M059J (cell line): ENCODE results near the gene HLA-DQA1. TPM values are rescaled to one million over a fixed set of nuclear protein-coding genes. Genes with fewer than 3 reads are reported as not detected.
"Not testable (repeated sequence)": the region's sequence is repeated elsewhere in the genome, so short reads cannot be mapped to it uniquely, and the experiment has no call there.

Experiments used
- DNase-seq: peaks from one replicate; pipeline ENCODE4 v3.0.0-alpha.2; 2012; ENCODE audit warnings: low read depth
- total RNA-seq: library from RNA; depleted of rRNA; stranded (reverse); fragments of >200 nt; shearing (Covaris generic); gene quantifications from 2 replicates; pipeline ENCODE4 v1.2.3, GENCODE V29; 2014

The HLA-DQA1 gene
- total RNA-seq, 1 experiment from 2014 or later, result not detected

DNA sequence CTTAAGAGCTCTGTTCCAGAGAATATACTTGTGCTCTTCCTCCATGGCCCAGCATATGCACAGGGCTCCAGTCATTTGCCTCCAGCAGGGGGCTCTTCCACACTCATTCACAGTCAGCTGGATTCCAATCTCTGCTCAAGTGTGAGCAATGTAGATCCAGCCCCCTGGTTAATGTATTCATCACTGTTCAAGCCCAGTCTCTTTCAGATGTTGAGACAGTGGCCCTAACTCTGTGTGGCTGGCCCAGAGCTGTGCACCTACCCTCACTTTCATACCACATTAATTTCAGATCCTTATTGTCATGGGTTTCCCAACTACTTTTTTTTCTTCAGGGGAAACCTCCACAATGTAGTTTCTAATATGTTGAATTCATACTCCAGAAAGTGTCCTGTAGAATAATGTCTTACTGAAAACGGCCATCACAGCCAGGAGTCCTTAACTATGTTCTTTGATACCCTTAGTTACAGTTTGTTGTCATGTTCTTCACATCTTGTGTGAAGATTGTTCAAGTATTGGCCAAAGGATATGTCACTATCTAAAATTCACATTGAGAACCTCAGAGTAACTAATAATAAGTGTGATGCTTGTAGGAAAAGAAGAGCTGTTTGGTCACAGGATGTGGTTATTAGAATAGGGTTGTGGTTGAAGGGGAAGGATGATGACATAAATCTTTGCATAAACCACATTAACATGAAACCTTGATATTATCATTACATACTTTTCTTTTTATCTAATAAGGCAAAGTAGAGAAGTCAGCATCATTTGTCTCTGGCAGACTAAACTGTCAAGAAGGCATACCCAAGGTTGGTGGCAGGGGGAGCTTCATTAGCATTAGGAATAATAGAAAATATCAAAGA, 14.4 kb upstream of the HLA-DQA1 start:
- DNase-seq, result peak; percentile 44

DNA sequence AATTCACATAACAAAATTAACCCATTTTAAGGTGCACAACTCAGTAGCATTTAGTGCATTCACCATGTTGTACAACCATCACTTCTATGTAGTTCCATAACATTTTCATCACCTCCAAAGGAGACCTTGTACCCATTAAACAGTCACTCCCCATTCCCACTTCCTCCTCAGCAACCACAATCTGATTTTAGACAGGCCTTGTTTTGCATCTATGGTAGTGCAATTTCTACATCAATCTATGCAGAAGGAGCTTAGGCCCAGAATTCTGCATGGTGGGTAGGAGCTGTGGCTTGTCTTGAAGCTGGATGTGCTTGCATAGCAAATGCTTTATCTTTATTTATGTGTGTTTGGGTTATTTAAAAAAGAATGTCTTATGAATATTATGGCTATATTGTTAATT, 13.5 kb upstream of the HLA-DQA1 start:
- no peak for DNase-seq

DNA sequence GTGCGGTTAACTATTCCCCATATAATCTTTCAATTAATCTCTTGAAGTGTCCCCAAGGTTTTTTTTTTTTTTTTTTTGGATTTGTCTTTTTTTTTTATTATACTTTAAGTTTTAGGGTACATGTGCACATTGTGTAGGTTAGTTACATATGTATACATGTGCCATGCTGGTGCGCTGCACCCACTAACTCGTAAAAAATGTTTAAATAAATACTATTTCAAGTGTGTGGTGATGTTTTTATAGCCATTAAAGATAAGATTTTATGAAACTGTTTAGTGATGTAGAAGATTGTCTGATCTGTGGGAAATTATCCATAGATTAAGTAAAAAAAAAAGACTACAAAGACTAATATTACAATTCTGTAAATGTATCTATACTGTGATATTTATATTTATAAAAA, 12.6 kb upstream of the HLA-DQA1 start:
- DNase-seq, result no peak

DNA sequence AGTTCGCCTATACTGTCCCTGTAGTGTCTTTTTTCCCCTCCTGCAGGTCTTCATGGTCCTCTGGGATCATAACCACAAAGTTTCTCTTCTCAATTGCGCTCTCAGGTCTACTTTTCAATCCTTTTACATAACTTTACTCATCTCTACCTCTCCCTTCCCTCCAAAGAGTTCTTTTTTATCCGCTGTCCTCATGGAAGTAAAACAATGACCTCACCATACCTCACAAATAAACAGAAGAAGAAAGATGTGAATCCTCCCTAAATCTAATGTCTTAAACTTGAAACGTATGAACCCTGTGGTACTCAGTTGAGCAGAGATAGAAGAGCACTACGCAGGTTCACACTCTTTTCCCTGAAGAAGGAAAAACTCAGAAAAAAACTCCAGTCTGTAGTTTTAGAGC, 12.1 kb upstream of the HLA-DQA1 start:
- no peak for DNase-seq

DNA sequence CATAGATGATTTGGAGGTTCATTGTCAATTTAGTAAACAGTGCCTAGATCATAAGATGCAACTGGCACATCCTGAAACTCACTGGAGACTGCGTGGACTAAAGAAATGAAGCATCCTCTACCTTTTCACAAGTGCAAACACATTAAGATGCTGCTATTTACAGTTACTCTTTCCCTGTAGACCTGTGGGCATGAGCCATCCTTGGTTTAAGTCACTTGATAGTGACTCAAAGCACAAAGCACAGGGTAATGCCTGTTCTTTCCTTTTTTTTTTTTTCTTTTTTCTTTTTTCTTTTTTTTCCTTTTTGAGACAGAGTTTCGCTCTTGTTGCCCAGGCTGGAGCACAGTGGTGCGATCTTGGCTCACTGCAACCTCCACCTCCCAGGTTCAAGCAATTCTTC, 10.0 kb upstream of the HLA-DQA1 start:
- DNase-seq, result no peak

DNA sequence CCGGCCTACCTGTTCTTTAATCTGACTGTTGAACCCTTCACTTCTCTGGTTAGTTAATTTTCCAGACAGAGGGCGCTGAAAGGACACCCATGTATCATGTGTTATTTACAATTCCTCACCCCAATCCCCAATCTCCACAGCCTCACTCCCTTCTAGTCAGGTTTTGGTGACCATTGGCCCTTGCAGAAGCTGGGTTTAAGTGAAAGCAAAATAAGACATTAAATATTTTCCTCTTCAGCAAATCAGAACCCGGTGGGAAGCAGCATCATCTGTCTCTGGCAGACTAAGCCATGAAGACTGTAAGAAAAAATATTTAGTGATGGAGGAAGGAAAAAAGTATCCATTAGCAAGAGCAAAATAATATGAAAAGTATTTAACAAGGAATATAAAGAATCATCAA, 9.4 kb upstream of the HLA-DQA1 start:
- DNase-seq, result peak; percentile 17

DNA sequence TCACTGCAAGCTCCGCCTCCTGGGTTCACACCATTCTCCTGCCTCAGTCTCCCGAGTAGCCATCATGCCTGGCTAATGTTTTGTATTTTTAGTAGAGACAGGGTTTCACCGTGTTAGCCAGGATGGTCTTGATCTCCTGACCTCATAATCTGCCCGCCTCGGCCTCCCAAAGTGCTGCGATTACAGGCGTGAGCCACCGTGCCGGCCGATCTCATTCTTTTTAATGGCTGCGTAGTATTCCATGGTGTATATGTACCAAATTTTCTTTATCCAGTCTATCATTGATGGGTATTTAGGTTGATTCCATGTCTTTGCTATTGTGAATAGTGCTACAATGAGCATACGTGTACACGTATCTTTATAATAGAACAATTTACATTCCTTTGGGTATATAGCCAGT, 7.4 kb upstream of the HLA-DQA1 start:
- DNase-seq, result not testable (repeated sequence)

DNA sequence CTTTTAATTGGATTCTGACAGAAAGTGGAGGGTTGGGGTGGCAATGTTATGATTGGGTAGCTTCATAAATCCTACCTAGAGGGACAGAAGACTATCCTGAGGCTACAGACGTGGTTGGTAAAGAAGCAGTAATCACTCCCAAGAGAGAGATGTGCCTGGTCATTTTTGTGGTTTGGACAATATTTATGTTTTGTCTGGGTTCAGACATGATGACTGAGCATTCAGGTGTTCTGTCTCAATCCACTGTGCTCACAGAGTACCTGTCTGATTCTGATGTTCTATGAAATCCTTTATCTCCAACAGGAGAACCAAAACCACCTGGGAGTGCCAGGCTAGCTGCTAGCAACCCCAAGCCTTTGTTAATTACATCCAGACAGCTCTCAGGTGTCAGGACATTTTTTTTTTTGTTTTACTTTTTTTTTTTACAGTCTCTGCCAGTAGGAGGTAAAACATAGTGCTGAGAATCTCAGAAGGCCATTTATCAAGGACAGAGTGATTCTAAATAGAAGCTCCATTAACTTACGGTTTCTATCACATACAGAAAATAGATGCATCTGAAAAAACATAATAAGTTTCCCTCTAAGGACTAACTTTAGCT, 1.6 kb upstream of the HLA-DQA1 start:
- DNase-seq, result no peak

DNA sequence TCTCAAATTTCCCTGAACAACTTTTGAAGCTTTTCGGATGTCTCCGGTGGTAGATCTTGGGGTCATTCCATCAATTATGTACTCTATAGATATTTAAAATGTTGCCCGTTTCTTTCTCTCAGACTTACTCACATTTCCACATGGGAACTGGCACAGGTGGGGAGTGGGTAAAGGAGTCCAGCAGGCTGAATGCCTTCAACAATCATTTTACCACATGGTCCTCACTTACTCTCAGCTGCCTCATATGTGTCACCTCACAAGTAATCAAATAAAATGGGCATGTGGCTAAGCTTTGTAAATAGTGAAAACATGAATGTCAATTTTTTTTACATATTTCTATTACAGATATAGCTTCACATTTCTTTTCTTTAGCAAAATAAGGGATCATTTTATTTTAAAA, 677 bp downstream of the HLA-DQA1 start:
- DNase-seq, result no peak

DNA sequence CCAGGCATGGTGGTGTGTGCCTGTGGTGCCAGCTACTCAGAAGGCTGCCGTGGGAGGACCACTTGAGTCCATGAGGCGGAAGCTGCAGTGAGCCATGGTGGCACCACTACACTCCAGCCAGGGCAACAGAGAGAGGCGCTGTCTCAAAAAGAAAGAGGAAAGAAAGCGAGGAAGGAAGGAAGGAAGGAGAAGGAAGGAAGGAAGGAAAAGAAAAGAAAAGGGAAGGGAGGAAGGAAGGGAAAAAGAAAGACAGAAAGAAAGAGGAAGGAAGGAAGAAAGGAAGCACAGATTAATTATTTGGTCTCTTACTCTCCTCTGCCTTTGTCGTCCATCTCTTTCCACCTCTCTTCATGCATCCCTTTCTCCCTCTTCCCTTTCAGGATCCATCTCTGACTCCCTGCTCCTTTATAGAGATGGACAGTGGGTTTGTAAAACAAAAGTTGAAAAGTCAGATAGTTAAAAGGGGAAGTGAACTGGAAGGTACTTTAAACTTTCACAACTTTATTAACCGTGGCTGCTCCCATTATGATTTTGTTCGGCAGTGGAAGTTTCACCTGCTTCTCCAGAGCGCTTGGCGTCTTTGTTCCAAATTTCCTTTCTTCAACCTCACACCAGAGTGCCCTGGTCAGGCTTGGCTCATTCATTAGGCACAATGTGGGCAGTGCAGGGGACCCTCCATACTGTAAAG, 1.5 kb downstream of the HLA-DQA1 start:
- DNase-seq, result no peak

DNA sequence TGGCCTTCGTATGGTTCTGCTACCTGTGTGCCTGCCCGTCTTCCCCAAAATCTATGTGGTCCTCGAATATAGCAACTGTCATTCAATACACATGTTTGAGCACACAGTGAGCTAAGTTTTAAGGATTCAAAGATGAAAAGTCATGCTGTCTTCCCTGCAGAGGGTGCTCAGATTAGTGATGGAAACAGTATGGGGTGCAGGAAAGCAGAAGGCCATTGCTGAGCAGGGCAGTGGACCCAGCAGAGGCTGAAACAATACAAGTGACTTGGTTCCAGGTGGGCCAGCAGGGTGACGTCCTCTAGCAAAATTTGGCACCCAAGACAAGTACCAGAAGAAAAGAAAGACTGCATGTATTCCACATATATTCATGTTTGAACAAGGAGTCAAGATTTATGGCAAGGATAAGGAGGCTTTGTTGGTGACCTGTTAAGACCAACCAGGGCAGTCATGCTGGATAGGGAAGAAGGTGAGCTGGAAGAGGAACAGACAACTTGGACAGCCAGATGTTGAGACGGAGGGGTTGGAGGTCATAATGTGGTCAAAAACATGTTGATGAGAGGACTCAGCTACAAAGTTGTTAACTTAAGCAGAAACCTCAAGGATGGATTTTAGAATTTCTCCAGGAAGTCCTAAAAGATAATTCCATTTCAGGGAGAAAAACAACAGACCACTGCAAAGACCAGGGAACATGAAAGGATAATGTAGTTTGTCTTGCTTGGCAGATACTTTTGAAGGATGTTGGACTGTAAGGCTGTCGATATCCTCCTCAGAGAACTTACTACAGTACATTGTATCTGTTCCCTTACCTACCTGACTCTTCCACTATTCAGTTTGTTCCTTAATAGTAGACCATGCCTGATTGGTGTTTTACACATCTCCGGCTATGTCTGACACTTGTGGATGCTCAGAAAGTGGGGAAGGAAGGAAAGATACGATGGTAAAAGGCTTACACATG, 2.5 kb downstream of the HLA-DQA1 start:
- DNase-seq, result no peak

DNA sequence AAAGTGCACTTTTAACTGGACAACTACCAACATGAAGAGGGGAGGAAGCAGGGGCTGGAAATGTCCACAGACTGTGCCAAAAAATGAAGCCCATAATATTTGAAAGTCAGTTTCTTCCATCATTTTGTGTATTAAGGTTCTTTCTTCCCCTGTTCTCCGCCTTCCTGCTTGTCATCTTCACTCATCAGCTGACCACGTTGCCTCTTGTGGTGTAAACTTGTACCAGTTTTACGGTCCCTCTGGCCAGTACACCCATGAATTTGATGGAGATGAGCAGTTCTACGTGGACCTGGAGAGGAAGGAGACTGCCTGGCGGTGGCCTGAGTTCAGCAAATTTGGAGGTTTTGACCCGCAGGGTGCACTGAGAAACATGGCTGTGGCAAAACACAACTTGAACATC, 3.9 kb downstream of the HLA-DQA1 start:
- DNase-seq, result no peak

DNA sequence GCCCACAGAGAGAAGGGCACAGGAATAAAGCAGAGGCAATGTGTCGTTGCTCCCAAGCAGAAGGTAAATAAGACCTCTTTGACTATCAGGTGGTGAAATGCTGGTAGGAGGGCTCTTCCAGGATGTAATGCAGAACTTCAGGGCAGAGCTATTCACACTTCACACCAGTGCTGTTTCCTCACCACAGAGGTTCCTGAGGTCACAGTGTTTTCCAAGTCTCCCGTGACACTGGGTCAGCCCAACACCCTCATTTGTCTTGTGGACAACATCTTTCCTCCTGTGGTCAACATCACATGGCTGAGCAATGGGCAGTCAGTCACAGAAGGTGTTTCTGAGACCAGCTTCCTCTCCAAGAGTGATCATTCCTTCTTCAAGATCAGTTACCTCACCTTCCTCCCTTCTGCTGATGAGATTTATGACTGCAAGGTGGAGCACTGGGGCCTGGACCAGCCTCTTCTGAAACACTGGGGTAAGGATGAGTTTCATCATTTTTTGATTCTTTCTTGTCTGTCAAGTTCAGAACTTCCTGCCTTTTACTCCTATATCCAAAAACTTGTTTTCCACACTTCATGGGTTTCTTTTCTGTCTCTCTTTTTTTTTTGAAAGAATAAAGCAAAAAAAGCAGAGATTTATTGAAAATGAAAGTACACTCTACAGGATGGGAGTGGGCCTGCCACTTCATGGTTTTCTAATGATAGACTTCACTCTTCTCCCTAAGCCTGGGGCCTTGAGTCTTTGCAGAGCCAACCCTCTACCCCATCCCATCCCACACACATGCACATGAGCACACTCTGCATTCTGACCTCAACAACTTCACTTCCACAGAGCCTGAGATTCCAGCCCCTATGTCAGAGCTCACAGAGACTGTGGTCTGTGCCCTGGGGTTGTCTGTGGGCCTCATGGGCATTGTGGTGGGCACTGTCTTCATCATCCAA, 4.8 kb downstream of the HLA-DQA1 start:
- DNase-seq, result not testable (repeated sequence)

DNA sequence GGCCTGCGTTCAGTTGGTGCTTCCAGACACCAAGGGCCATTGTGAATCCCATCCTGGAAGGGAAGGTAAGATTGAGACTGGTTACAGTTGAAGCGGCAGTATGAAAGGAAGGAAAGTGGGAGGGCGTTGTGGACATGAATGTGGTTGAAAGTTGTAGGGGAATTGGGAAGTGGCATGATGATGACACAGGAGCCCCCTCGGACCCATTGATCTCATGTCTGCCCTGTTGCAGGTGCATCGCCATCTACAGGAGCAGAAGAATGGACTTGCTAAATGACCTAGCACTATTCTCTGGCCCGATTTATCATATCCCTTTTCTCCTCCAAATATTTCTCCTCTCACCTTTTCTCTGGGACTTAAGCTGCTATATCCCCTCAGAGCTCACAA, 5.5 kb downstream of the HLA-DQA1 start:
- DNase-seq, result no peak

DNA sequence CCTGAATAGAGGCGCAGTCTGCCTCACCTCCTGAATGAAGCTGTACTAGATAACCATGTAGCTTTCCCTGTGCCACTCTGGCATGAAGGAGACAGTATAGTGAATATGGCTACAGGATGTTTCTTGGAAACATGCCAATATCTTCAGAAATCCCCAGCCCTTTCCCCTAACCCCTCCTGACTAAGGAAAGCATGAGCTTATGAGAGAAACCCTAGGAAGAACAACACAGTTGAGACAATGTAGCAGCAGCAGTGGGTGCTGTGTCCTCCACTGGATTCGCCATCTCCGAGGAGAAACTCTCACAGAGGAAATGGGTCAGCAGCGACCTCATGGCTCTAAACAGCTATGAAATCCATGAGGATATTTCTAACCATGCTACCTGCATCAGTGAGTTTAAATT, 6.7 kb downstream of the HLA-DQA1 start:
- DNase-seq, result no peak

DNA sequence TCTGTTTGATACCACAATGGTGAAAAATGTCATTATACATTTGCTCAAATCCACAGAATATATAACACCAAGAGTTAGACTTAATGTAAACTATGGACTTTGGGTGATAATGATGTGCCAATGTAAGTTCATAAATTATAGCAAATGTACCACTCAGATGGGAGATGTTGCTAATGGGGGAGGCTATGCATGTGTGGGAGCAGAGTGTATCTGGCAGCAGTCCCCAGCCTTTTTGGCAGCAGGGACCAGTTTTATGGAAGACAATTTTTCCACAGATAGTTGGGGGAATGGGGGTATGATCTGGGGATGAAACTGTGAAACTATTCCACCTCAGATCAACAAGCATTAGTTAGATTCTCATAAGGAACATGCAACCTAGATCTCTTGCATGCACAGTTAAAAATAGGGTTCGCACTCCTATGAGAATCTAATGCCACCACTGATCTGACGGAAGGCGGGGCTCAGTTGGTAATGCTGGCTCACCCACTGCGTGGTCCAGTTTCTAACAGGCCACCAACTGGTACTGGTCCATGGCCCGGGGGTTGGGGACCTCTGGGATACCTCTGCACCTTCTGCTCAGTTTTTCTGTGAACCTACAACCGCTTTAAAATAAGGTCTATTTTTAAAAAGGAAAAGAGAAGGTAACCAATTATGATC, 8.0 kb downstream of the HLA-DQA1 start:
- no peak for DNase-seq

DNA sequence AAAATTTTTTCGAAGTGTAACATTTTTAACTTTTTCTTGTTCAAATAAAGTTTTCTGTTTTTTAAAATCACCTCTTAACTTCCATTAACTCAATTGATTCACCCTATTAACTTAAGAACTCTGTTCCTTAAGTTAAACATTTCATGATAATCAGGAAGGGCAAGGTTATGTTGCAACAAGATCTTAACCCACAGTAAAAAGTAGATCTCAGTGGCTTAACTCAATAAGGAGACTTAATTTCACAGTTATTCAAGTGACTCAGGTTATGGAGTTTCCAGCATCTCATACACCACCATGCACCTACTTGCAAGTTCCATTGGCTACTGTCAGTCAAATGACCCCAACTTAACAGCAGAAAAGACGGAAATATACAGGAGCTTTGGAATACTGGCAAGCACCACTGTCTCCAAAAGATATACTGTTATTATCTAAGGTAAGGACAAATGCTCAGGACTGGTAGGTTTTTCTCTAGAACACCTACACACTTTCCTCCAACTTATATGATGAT, 18.1 kb downstream of the HLA-DQA1 start:
- no peak for DNase-seq

DNA sequence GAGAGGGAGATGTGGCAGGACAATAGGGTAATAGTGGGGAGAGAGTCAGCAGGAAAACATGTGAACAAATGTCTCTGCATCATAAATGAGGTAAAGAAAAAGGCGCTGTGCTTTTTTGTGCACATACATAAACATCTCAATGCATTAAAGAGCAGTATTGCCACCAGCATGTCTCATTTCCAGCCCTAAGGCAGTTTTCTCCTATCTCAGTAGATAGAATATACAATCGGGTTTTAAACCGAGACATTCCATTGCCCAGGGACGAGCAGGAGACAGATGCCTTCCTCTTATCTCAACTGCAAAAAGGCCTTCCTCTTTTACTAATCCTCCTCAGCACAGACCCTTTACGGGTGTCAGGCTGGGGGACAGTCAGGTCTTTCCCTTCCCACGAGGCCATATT, 20.1 kb downstream of the HLA-DQA1 start:
- not testable (repeated sequence) for DNase-seq

DNA sequence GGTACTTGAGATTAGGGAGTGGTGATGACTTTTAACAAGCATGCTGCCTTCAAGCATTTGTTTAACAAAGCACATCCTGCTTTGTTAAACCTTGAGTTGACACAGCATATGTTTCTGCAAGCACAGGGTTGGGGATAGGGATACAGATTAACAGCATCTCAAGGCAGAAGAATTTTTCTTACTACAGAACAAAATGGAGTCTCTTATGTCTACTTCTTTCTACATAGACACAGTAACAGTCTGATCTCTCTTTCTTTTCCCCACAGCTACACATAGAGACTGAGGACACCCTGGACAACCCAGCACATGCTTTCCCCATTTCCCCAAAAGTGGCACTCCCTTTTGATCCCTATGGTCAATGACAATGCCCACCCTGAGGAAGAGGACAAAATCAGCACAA, 20.6 kb downstream of the HLA-DQA1 start:
- not testable (repeated sequence) for DNase-seq
